Right ventricle myocardium superior (tissue), 1 donor: ENCODE data around the gene TBC1D28. TPM values are rescaled to one million over a fixed set of nuclear protein-coding genes. Genes with fewer than 3 reads are reported as not detected.
"Not testable (repeated sequence)": the region's sequence is repeated elsewhere in the genome, so short reads cannot be mapped to it uniquely, and the experiment has no call there.

Source experiments
- ATAC-seq: fragments of 200-7000 bp; cut with Tn5 transposase; one replicate; pipeline ENCODE4 v1.9.1; 2020; ENCODE audit warnings: mild to moderate bottlenecking; ENCODE audit not compliant: poor library complexity
- DNase-seq: peaks from one replicate; pipeline ENCODE4 v3.0.0-alpha.2; 2020
- intact Hi-C: fragments of 100-400 bp; cut with DNase I; formaldehyde crosslinking; loops from one replicate; pipeline ENCODE4 v1.11.2; 2022
- total RNA-seq: library from RNA; stranded (reverse); fragmentation: NEBNext Ultra II Directional; extraction: Animal tissue kit (Norgen Biotek cat#: 25700); gene quantifications from one replicate; pipeline ENCODE4 v1.2.1, GENCODE V29; 2021
- donor health status: DM: no; HTN: yes; CAD: no; lungs with severe emphysema.

TBC1D28 gene
- total RNA-seq, 1 donor from 2014 or later = not detected

DNA sequence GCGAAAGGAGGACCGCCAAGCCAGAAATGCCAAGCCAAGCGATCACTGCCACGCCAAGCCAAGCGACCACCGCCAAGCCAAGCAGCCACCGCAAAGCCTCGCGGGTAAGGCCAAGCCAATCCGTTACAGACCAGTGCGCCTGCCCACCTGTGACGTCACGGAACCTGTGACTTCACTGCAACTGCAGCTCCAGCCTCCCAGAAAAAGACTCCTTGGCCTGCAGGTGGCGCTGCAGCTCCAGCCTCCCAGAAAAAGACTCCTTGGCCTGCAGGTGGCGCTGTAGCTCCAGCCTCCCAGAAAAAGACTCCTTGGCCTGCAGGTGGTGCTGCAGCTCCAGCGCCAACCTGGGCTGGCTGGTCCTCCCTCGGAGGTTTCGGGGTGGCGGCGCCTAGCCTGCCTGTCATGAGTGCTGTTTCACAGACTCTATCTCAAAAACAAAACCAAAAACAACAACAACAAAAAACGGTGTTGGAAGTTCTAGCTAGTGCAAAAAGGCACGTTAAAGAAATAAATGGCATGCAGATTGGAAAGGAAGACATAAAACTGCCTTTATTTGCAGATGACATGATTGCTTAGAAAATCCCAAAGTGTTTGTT, 18.6 kb downstream of the TBC1D28 start:
- intact Hi-C loops = not testable (repeated sequence)
- ATAC-seq (peak; percentile 99), DNase-seq (peak; percentile 98)

GRCh38 chr17:18624862-18625501, 19.2 kb downstream of the TBC1D28 start:
- DNase-seq, intact Hi-C loops: not testable (repeated sequence)
- peak; percentile 82 for ATAC-seq

GRCh38 chr17:18617613-18618012, 26.6 kb downstream of the TBC1D28 start:
- DNase-seq, intact Hi-C loops, ATAC-seq: not testable (repeated sequence)

GRCh38 chr17:18613016-18613415, 31.2 kb downstream of the TBC1D28 start:
- ATAC-seq, intact Hi-C loops, DNase-seq: not testable (repeated sequence)

- ATAC-seq, DNase-seq, intact Hi-C loops: not testable (repeated sequence)
Measured at GRCh38 chr17:18593138-18593537, 51.1 kb downstream of the TBC1D28 start.

Other genes starting within 250 kb of the TBC1D28 start
- not detected for gene LGALS9C, start 167.6 kb downstream of the TBC1D28 start, total RNA-seq
- gene FOXO3B, start 37.9 kb upstream of the TBC1D28 start, total RNA-seq = 0.91 TPM
- 0.24 TPM for gene FBXW10, start 99.7 kb upstream of the TBC1D28 start, total RNA-seq
- gene TVP23B, start 136.8 kb upstream of the TBC1D28 start, total RNA-seq = 23.6 TPM
- 18.3 TPM for gene PRPSAP2, start 213.7 kb upstream of the TBC1D28 start, total RNA-seq